K562 (cell line): ENCODE data around the gene SESN2. TPM values are rescaled to one million over a fixed set of nuclear protein-coding genes. Genes with fewer than 3 reads are reported as not detected.

Source experiments
- ADNP ChIP-seq: fragments of 200-800 bp; sonication (Bioruptor generic); IDR thresholded peaks from 2 replicates; pipeline ENCODE4 v1.6.1; 2016; ENCODE audit warnings: missing genetic modification characterization, missing compliant biosample characterization
- ATF7 ChIP-seq: fragments of 450-650 bp; IDR thresholded peaks from 2 replicates; pipeline ENCODE4 v1.7.1; 2014; ENCODE audit warnings: mild to moderate bottlenecking, moderate library complexity
- HDAC1 ChIP-seq, 2 experiments: fragments of 450-650 bp; IDR thresholded peaks; 2 replicates each; pipeline ENCODE4 v1.6.1; 2016 to 2017; ENCODE audit warnings: inconsistent platforms in 1 of 2, mild to moderate bottlenecking in 1 of 2, moderate library complexity in 1 of 2
- HIVEP1 ChIP-seq: fragments of 250-450 bp; sonication (Bioruptor Pico); IDR thresholded peaks from 2 replicates; pipeline ENCODE4 v1.4.0; 2020; ENCODE audit warnings: mild to moderate bottlenecking
- KDM1A ChIP-seq, 2 experiments: fragments of 450-650 bp; IDR thresholded peaks; 2 replicates each; pipeline ENCODE4 v1.6.1; 2016; ENCODE audit warnings: mild to moderate bottlenecking in 2 of 2
- MEF2D ChIP-seq: conservative IDR thresholded peaks from 2 replicates; pipeline ENCODE4 v1.6.1; 2016; ENCODE audit warnings: low read depth, missing genetic modification characterization, missing compliant biosample characterization
- MEIS2 ChIP-seq: fragments of 450-650 bp; IDR thresholded peaks from 2 replicates; pipeline ENCODE4 v1.6.1; 2014; ENCODE audit warnings: mild to moderate bottlenecking; ENCODE audit not compliant: partially characterized antibody
- NBN ChIP-seq: fragments of 450-650 bp; IDR thresholded peaks from 2 replicates; pipeline ENCODE4 v1.6.1; 2016; ENCODE audit warnings: low read depth, mild to moderate bottlenecking
- PML ChIP-seq: IDR thresholded peaks from 2 replicates; pipeline ENCODE4 v1.6.1; 2012; ENCODE audit warnings: low read length, inconsistent platforms
- RAD21 ChIP-seq, 2 experiments: fragments of 250-450 bp in 1 of 2; fragments of 450-650 bp in 1 of 2; sonication (Bioruptor Pico) in 1 of 2; formaldehyde crosslinking in 1 of 2; IDR thresholded peaks in 1 of 2; conservative IDR thresholded peaks in 1 of 2; 2 replicates each; pipeline versions ENCODE4 v1.4.0 to v1.8.0; 2020 to 2022; ENCODE audit warnings: mild to moderate bottlenecking in 2 of 2, moderate library complexity in 1 of 2
- SMARCE1 ChIP-seq: fragments of 450-650 bp; IDR thresholded peaks from 2 replicates; pipeline ENCODE4 v1.7.1; 2016; ENCODE audit warnings: mild to moderate bottlenecking
- TCF3 ChIP-seq: sonication (generic); formaldehyde crosslinking; IDR thresholded peaks from 2 replicates; pipeline ENCODE4 v1.4.0; 2020; ENCODE audit warnings: mild to moderate bottlenecking, missing genetic modification reagents
- ZNF766 ChIP-seq: fragments of 200-800 bp; sonication (Bioruptor generic); conservative IDR thresholded peaks from 2 replicates; pipeline ENCODE4 v1.6.1; 2016; ENCODE audit warnings: missing genetic modification characterization, missing compliant biosample characterization
- polyA plus RNA-seq, 8 experiments: library from polyadenylated mRNA; depleted of rRNA in 4 of 8; stranded (reverse) in 5 of 8; unstranded in 3 of 8; fragments of >200 nt; fragmentation: Nextera tagmentation in 2 of 8; fragmentation: Illumina TruSeq in 1 of 8; extraction: Ambion mirVana in 2 of 8; extraction: Trizol in 1 of 8; gene quantifications; 2 replicates each; pipeline versions ENCODE4 v1.2.1 to v1.2.3, GENCODE V29; 2011 to 2014; ENCODE audit warnings: inconsistent platforms in 1 of 8, missing spikeins in 1 of 8
- total RNA-seq, 7 experiments: library from RNA; depleted of rRNA in 6 of 7; stranded (reverse); fragments of >200 nt in 6 of 7; fragmentation: Illumina TruSeq in 2 of 7; extraction: Trizol in 2 of 7; gene quantifications; 2 replicates each; pipeline versions ENCODE4 v1.2.1 to v1.2.3, GENCODE V29; 2011 to 2021; ENCODE audit warnings: low replicate concordance in 1 of 7
- TF ChIP-seq, protein P1 (sequence below): fragments of 450-650 bp; IDR thresholded peaks from 2 replicates; pipeline ENCODE4 v1.6.1; 2016; ENCODE audit warnings: mild to moderate bottlenecking, moderate library complexity
- TF ChIP-seq, protein P2 (sequence below): sonication (generic); formaldehyde crosslinking; IDR thresholded peaks from 2 replicates; pipeline ENCODE4 v1.5.0; 2020; ENCODE audit warnings: missing genetic modification reagents

The SESN2 gene
- total and polyA plus RNA-seq, 9 of the 15 experiments (the other 6 are each of a cell fraction or from before 2014, with no cell fraction given) = 3.7 to 71.3 (median 16.8) TPM

DNA sequence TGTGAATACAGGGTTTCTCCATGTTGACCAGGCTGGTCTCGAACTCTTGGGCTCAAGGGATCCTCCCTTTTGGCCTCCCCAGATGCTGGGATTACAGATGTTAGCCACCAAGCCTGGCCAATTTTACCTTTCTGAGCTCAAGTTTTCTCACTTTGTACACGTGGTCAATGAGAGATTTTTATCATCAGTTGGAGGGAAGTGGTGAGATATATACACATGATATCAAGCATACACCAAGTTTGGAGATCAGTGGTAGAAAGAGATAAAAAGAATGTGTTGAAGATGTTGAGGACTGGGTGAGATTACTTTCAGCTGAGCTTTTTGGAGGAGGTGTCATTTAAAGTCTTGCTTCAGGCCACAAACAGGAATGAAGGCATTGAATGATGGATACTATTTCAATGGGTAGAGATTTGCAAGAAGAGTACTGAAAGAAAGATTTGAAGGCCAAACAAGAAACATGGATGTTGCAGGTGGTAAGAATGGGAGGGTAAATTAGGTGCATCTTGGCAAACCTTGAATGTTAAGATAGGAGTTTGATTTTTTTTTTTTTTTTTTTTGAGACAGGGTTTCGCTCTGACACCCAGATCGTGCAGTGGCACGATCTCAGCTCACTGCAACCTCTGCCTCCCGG is 3.0 kb upstream of the SESN2 start (continued):
- TF ChIP-seq, protein P1, sequence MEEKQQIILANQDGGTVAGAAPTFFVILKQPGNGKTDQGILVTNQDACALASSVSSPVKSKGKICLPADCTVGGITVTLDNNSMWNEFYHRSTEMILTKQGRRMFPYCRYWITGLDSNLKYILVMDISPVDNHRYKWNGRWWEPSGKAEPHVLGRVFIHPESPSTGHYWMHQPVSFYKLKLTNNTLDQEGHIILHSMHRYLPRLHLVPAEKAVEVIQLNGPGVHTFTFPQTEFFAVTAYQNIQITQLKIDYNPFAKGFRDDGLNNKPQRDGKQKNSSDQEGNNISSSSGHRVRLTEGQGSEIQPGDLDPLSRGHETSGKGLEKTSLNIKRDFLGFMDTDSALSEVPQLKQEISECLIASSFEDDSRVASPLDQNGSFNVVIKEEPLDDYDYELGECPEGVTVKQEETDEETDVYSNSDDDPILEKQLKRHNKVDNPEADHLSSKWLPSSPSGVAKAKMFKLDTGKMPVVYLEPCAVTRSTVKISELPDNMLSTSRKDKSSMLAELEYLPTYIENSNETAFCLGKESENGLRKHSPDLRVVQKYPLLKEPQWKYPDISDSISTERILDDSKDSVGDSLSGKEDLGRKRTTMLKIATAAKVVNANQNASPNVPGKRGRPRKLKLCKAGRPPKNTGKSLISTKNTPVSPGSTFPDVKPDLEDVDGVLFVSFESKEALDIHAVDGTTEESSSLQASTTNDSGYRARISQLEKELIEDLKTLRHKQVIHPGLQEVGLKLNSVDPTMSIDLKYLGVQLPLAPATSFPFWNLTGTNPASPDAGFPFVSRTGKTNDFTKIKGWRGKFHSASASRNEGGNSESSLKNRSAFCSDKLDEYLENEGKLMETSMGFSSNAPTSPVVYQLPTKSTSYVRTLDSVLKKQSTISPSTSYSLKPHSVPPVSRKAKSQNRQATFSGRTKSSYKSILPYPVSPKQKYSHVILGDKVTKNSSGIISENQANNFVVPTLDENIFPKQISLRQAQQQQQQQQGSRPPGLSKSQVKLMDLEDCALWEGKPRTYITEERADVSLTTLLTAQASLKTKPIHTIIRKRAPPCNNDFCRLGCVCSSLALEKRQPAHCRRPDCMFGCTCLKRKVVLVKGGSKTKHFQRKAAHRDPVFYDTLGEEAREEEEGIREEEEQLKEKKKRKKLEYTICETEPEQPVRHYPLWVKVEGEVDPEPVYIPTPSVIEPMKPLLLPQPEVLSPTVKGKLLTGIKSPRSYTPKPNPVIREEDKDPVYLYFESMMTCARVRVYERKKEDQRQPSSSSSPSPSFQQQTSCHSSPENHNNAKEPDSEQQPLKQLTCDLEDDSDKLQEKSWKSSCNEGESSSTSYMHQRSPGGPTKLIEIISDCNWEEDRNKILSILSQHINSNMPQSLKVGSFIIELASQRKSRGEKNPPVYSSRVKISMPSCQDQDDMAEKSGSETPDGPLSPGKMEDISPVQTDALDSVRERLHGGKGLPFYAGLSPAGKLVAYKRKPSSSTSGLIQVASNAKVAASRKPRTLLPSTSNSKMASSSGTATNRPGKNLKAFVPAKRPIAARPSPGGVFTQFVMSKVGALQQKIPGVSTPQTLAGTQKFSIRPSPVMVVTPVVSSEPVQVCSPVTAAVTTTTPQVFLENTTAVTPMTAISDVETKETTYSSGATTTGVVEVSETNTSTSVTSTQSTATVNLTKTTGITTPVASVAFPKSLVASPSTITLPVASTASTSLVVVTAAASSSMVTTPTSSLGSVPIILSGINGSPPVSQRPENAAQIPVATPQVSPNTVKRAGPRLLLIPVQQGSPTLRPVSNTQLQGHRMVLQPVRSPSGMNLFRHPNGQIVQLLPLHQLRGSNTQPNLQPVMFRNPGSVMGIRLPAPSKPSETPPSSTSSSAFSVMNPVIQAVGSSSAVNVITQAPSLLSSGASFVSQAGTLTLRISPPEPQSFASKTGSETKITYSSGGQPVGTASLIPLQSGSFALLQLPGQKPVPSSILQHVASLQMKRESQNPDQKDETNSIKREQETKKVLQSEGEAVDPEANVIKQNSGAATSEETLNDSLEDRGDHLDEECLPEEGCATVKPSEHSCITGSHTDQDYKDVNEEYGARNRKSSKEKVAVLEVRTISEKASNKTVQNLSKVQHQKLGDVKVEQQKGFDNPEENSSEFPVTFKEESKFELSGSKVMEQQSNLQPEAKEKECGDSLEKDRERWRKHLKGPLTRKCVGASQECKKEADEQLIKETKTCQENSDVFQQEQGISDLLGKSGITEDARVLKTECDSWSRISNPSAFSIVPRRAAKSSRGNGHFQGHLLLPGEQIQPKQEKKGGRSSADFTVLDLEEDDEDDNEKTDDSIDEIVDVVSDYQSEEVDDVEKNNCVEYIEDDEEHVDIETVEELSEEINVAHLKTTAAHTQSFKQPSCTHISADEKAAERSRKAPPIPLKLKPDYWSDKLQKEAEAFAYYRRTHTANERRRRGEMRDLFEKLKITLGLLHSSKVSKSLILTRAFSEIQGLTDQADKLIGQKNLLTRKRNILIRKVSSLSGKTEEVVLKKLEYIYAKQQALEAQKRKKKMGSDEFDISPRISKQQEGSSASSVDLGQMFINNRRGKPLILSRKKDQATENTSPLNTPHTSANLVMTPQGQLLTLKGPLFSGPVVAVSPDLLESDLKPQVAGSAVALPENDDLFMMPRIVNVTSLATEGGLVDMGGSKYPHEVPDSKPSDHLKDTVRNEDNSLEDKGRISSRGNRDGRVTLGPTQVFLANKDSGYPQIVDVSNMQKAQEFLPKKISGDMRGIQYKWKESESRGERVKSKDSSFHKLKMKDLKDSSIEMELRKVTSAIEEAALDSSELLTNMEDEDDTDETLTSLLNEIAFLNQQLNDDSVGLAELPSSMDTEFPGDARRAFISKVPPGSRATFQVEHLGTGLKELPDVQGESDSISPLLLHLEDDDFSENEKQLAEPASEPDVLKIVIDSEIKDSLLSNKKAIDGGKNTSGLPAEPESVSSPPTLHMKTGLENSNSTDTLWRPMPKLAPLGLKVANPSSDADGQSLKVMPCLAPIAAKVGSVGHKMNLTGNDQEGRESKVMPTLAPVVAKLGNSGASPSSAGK = peak; percentile 88
- peak; percentile 67; the same call in 1 of the 2 replicates for TF ChIP-seq HIVEP1 (CRISPR knock-in tag)
- peak; percentile 50; the same call in 1 of the 2 replicates for TF ChIP-seq PML
- TF ChIP-seq KDM1A (IDR thresholded peaks at IDR 0.05) = peak; percentile 44 to 65; a peak in 2 of 4 replicates
- peak; percentile 84; the same call in 1 of the 2 replicates for TF ChIP-seq SMARCE1
- 0 out of 2 replicates have a peak, but pooled peaks have one; percentile 46 for TF ChIP-seq MEF2D (tag)
- TF ChIP-seq ZNF766 (CRISPR knock-in tag) = peak; percentile 81
- peak; percentile 17; the same call in 1 of the 2 replicates for TF ChIP-seq ATF7
- TF ChIP-seq MEIS2 = peak; percentile 48
- peak; percentile 94 for TF ChIP-seq ADNP (tag)
- TF ChIP-seq RAD21 (CRISPR knock-in tag; conservative IDR thresholded peaks at IDR 0.05 in 1 of 2, IDR thresholded peaks at IDR 0.05 in 1 of 2) = 0 out of 4 replicates have a peak, but pooled peaks of 1 of the 2 experiments have one; percentile 12
- peak; percentile 50 for TF ChIP-seq TCF3
- 0 out of 4 replicates have a peak, but pooled peaks of 1 of the 2 experiments have one; percentile 53 for TF ChIP-seq HDAC1 (IDR thresholded peaks at IDR 0.05)
- TF ChIP-seq, protein P2, sequence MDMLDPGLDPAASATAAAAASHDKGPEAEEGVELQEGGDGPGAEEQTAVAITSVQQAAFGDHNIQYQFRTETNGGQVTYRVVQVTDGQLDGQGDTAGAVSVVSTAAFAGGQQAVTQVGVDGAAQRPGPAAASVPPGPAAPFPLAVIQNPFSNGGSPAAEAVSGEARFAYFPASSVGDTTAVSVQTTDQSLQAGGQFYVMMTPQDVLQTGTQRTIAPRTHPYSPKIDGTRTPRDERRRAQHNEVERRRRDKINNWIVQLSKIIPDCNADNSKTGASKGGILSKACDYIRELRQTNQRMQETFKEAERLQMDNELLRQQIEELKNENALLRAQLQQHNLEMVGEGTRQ = peak; percentile 51
- TF ChIP-seq NBN = peak; percentile 46; the same call in 1 of the 2 replicates
